PC-9 (cell line): ENCODE results near the gene PARP3.

Source experiments
- EZH2 ChIP-seq: fragments of 200-600 bp; sonication (generic); IDR thresholded peaks from 2 replicates; pipeline ENCODE4 v1.8.0; 2017; ENCODE audit warnings: antibody characterized with exemption, low read depth
- TF ChIP-seq, protein P1 (sequence below): fragments of 200-600 bp; sonication (generic); conservative IDR thresholded peaks from 2 replicates; pipeline ENCODE4 v1.6.1; 2017; ENCODE audit warnings: mixed run types, antibody characterized with exemption, mild to moderate bottlenecking, moderate library complexity

DNA sequence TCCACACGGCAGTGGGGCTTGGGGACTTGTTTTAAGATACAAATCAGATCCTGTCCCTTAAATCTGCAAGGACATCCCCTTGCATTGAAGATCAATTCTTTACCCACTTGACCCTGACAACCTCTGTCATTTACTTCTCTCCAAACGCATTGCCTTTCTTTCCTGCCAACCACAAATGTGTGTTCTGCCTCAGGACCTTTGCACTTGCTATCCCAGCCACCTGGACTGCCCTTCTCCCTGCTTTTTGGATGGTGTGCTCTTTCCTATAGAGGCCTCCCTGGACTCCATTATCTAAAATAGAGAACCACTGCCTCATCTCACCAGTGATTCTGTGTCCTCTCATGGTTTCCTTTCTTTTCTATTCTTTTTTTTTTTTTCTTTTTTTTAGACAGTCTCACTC is 55.0 kb downstream of the PARP3 start:
- TF ChIP-seq EZH2 = no peak
- TF ChIP-seq, protein P1, sequence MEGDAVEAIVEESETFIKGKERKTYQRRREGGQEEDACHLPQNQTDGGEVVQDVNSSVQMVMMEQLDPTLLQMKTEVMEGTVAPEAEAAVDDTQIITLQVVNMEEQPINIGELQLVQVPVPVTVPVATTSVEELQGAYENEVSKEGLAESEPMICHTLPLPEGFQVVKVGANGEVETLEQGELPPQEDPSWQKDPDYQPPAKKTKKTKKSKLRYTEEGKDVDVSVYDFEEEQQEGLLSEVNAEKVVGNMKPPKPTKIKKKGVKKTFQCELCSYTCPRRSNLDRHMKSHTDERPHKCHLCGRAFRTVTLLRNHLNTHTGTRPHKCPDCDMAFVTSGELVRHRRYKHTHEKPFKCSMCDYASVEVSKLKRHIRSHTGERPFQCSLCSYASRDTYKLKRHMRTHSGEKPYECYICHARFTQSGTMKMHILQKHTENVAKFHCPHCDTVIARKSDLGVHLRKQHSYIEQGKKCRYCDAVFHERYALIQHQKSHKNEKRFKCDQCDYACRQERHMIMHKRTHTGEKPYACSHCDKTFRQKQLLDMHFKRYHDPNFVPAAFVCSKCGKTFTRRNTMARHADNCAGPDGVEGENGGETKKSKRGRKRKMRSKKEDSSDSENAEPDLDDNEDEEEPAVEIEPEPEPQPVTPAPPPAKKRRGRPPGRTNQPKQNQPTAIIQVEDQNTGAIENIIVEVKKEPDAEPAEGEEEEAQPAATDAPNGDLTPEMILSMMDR = no peak
